Astrocyte of the hippocampus (primary cell): ENCODE results near the gene CTNS.
"Not testable (repeated sequence)": the region's sequence is repeated elsewhere in the genome, so short reads cannot be mapped to it uniquely, and the experiment has no call there.

ENCODE experiments used
- DNase-seq: peaks from one replicate; pipeline ENCODE4 v3.0.0; 2011; ENCODE audit warnings: low read depth, low spot score

Gene CTNS

GRCh38 chr17:3685174-3685573 lies 48.6 kb downstream of the CTNS start:
- no peak for DNase-seq

- DNase-seq: no peak
These were observed 51.5 kb downstream of the CTNS start for GRCh38 chr17:3688027-3688553.

GRCh38 chr17:3688852-3689261 lies 52.3 kb downstream of the CTNS start:
- DNase-seq: no peak

- no peak for DNase-seq
These were observed 52.9 kb downstream of the CTNS start for GRCh38 chr17:3689262-3690093.

GRCh38 chr17:3690094-3690715 lies 53.6 kb downstream of the CTNS start:
- DNase-seq: no peak

GRCh38 chr17:3691617-3692067 lies 55.1 kb downstream of the CTNS start:
- no peak for DNase-seq

- DNase-seq: no peak
These were observed 55.8 kb downstream of the CTNS start for GRCh38 chr17:3692346-3692745.

GRCh38 chr17:3693141-3693540 lies 56.6 kb downstream of the CTNS start:
- DNase-seq: no peak

GRCh38 chr17:3693829-3694231 lies 57.3 kb downstream of the CTNS start:
- no peak for DNase-seq

- DNase-seq: no peak
These were observed 58.7 kb downstream of the CTNS start for GRCh38 chr17:3695129-3695722.

GRCh38 chr17:3695723-3696411 lies 59.3 kb downstream of the CTNS start, which contains the start of gene P2RX5:
Gene P2RX5 (minus strand): TSS chr17:3696155. CDS start chr17:3696005, 150 bp downstream.
- peak; percentile 42 for DNase-seq

- DNase-seq: no peak
These were observed 60.5 kb downstream of the CTNS start for GRCh38 chr17:3697103-3697476.

- DNase-seq: no peak
These were observed 61.6 kb downstream of the CTNS start for GRCh38 chr17:3698139-3698538.

- no peak for DNase-seq
These were observed 63.4 kb downstream of the CTNS start for GRCh38 chr17:3699951-3700350.

GRCh38 chr17:3702041-3702539 lies 65.5 kb downstream of the CTNS start:
- not testable (repeated sequence) for DNase-seq

- DNase-seq: no peak
These were observed 68.6 kb downstream of the CTNS start for GRCh38 chr17:3704931-3705717.

GRCh38 chr17:3705718-3705984 lies 69.1 kb downstream of the CTNS start:
- DNase-seq: not testable (repeated sequence)

GRCh38 chr17:3708366-3708765 lies 71.8 kb downstream of the CTNS start:
- no peak for DNase-seq

- DNase-seq: peak; percentile 22
These were observed 74.4 kb downstream of the CTNS start for GRCh38 chr17:3710951-3711383.
